ENCODE results near the gene GNL3L.
"Not testable (repeated sequence)": the region's sequence is repeated elsewhere in the genome, so short reads cannot be mapped to it uniquely, and the experiment has no call there.

The GNL3L gene

GRCh38 chrX:54529552-54530356 lies at the start of gene GNL3L:
Gene GNL3L, plus strand, starts transcription at chrX:54530219. Its CDS starts 2,348 bp downstream, at chrX:54532567.
- Histone ChIP-seq H3K4me3 (ENCODE audit: low read length) (peak within 1 kb of the TSS; percentile 100), H3K9me3 (ENCODE audit: insufficient read depth, low read length) (no peaks in the 10 kb centered on the region), H3K36me3 (replicated peaks; ENCODE audit: low read depth, low read length) (peaks cover 24% of the 10 kb centered on the region), H4K20me1 (ENCODE audit: insufficient read depth, low read length) (no peaks in the 10 kb centered on the region), H3K4me2 (ENCODE audit: low read length) (peak within 1 kb of the TSS; percentile 98), H3K27me3 (ENCODE audit: low read depth, low read length) (no peaks in the 10 kb centered on the region), H3K79me2 (ENCODE audit: low read length) (peaks cover 47% of the 10 kb centered on the region), H3K9ac (ENCODE audit: low read length) (peak within 1 kb of the TSS; percentile 100), H3K27ac (ENCODE audit: low read length) (peak within 1 kb of the TSS; percentile 82), H3K4me1 (ENCODE audit: low read length) (peaks cover 28% of the 10 kb centered on the region), H2AFZ (ENCODE audit: low read depth, low read length) (peak within 1 kb of the TSS; percentile 80; the same call in 1 of the 2 replicates)
- no peak for TF ChIP-seq EZH2phosphoT487 (IDR thresholded peaks at IDR 0.05; ENCODE audit: low read depth)
- TF ChIP-seq, protein P1, sequence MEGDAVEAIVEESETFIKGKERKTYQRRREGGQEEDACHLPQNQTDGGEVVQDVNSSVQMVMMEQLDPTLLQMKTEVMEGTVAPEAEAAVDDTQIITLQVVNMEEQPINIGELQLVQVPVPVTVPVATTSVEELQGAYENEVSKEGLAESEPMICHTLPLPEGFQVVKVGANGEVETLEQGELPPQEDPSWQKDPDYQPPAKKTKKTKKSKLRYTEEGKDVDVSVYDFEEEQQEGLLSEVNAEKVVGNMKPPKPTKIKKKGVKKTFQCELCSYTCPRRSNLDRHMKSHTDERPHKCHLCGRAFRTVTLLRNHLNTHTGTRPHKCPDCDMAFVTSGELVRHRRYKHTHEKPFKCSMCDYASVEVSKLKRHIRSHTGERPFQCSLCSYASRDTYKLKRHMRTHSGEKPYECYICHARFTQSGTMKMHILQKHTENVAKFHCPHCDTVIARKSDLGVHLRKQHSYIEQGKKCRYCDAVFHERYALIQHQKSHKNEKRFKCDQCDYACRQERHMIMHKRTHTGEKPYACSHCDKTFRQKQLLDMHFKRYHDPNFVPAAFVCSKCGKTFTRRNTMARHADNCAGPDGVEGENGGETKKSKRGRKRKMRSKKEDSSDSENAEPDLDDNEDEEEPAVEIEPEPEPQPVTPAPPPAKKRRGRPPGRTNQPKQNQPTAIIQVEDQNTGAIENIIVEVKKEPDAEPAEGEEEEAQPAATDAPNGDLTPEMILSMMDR (IDR thresholded peaks at IDR 0.05; ENCODE audit: low read depth, low read length) = no peak

DNA sequence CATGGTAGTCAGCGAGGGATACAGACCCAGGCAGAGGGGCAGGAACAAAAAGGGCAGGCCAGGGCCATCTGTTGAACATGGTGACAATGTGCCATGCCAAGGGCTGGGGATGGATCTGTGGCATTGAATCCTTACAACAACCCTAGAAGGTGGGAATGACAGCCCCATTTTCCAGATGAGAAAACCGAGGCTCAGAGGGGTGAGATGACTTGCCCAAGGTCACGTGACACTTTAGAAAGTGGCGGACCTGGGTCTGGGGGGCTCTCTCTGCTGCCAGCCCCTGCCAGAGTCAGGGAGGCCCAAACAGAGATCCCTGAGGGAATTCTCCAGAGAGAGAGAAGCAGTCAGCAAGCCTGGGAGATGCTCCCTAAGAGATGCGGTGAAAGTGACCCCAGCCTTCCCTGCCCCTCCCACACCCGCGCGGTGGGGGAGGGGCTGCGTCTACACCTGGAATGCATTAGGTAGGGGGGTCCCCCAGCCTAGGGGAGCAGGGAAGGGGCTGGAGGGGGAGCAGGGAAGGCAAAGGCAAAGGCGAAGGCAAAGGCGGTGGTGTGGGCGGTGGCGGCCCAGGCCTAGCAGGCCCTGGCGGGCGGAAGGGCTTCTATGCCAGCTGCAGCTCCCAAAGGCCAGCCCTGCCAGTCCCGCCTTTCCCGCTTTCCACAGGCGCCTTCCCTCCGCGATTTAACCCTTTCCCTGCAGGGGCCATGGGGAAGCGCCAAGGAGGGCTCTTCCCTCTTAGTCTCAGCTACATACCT lies 47.0 kb upstream of the GNL3L start:
- TF ChIP-seq EZH2phosphoT487 (IDR thresholded peaks at IDR 0.05; ENCODE audit: low read depth) = no peak
- TF ChIP-seq, protein P1 (IDR thresholded peaks at IDR 0.05; ENCODE audit: low read depth, low read length) = no peak
- Histone ChIP-seq H4K20me1 (ENCODE audit: insufficient read depth, low read length) (no peaks in the 10 kb centered on the region), H2AFZ (ENCODE audit: low read depth, low read length) (no peak overlapping the region), H3K27ac (ENCODE audit: low read length) (no peak overlapping the region), H3K79me2 (ENCODE audit: low read length) (no peaks in the 10 kb centered on the region), H3K9ac (ENCODE audit: low read length) (no peak overlapping the region), H3K36me3 (replicated peaks; ENCODE audit: low read depth, low read length) (no peaks in the 10 kb centered on the region), H3K4me3 (ENCODE audit: low read length) (no peak overlapping the region), H3K4me2 (ENCODE audit: low read length) (no peak overlapping the region), H3K27me3 (ENCODE audit: low read depth, low read length) (no peaks in the 10 kb centered on the region), H3K9me3 (ENCODE audit: insufficient read depth, low read length) (no peaks in the 10 kb centered on the region), H3K4me1 (ENCODE audit: low read length) (no peaks in the 10 kb centered on the region)

DNA sequence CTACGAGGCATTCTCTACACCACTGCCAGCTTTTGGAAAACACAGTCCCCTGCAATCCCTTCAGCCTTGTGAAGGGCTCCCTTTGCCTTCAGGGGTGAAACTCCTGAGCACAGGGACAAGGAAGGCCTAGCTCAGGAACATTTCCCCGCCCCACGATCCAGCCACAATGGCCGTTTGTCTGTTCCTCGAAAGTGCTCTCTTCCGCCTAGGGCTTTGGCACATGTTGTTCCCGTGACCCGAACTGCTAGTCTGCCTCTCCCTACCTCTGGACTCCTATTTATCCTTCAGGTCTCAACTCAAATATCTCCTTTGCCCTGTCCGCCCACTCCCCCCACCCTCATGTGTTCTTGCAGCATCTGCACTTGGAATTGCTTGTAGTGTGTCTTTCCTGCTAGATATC lies 46.1 kb upstream of the GNL3L start:
- no peaks in the 10 kb centered on the region for H4K20me1 ChIP-seq (ENCODE audit: insufficient read depth, low read length)
- no peaks in the 10 kb centered on the region for H3K4me1 ChIP-seq (ENCODE audit: low read length)
- H3K4me2 ChIP-seq (ENCODE audit: low read length) = no peak overlapping the region
- H3K27me3 ChIP-seq (ENCODE audit: low read depth, low read length) = no peaks in the 10 kb centered on the region
- H3K79me2 ChIP-seq (ENCODE audit: low read length) = no peaks in the 10 kb centered on the region
- H3K27ac ChIP-seq (ENCODE audit: low read length) = no peak overlapping the region
- no peaks in the 10 kb centered on the region for H3K9me3 ChIP-seq (ENCODE audit: insufficient read depth, low read length)
- H3K36me3 ChIP-seq (replicated peaks; ENCODE audit: low read depth, low read length) = no peaks in the 10 kb centered on the region
- no peak overlapping the region for H2AFZ ChIP-seq (ENCODE audit: low read depth, low read length)
- no peak for TF ChIP-seq EZH2phosphoT487 (IDR thresholded peaks at IDR 0.05; ENCODE audit: low read depth)
- TF ChIP-seq, protein P1 (IDR thresholded peaks at IDR 0.05; ENCODE audit: low read depth, low read length) = no peak
- no peak overlapping the region for H3K9ac ChIP-seq (ENCODE audit: low read length)
- H3K4me3 ChIP-seq (ENCODE audit: low read length) = no peak overlapping the region

GRCh38 chrX:54484666-54485065 lies 45.4 kb upstream of the GNL3L start:
- Histone ChIP-seq H3K4me3 (ENCODE audit: low read length) (no peak overlapping the region), H3K27ac (ENCODE audit: low read length) (no peak overlapping the region), H3K9me3 (ENCODE audit: insufficient read depth, low read length) (no peaks in the 10 kb centered on the region), H3K4me2 (ENCODE audit: low read length) (no peak overlapping the region), H4K20me1 (ENCODE audit: insufficient read depth, low read length) (no peaks in the 10 kb centered on the region), H3K36me3 (replicated peaks; ENCODE audit: low read depth, low read length) (no peaks in the 10 kb centered on the region), H3K27me3 (ENCODE audit: low read depth, low read length) (no peaks in the 10 kb centered on the region), H3K4me1 (ENCODE audit: low read length) (no peaks in the 10 kb centered on the region), H2AFZ (ENCODE audit: low read depth, low read length) (no peak overlapping the region), H3K79me2 (ENCODE audit: low read length) (no peaks in the 10 kb centered on the region), H3K9ac (ENCODE audit: low read length) (no peak overlapping the region)
- no peak for TF ChIP-seq EZH2phosphoT487 (IDR thresholded peaks at IDR 0.05; ENCODE audit: low read depth)
- TF ChIP-seq, protein P1 (IDR thresholded peaks at IDR 0.05; ENCODE audit: low read depth, low read length) = no peak

DNA sequence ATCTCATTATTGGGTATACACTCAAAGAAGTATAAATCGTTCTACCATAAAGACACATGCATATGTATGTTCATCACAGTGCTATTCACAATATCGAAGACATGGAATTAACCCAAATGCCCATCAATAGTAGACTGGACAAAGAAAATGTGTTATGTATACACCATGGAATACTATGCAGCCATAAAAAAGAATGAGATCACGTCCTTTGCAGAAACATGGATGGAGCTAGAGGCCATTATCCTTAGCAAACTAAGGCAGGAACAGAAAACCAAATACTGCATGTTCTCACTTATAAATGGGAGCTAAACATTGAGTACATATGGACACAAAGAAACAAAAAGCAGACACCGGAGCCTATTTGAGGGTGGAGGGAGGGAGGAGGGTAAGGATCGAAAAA lies 40.2 kb upstream of the GNL3L start:
- not testable (repeated sequence) for H3K36me3 ChIP-seq (replicated peaks; ENCODE audit: low read depth, low read length); H4K20me1 ChIP-seq (ENCODE audit: insufficient read depth, low read length); H3K27me3 ChIP-seq (ENCODE audit: low read depth, low read length); H3K27ac ChIP-seq (ENCODE audit: low read length); H3K4me3 ChIP-seq (ENCODE audit: low read length); H3K79me2 ChIP-seq (ENCODE audit: low read length); H3K9me3 ChIP-seq (ENCODE audit: insufficient read depth, low read length); H3K4me2 ChIP-seq (ENCODE audit: low read length); H3K9ac ChIP-seq (ENCODE audit: low read length); H3K4me1 ChIP-seq (ENCODE audit: low read length); H2AFZ ChIP-seq (ENCODE audit: low read depth, low read length)
